ENCODE data around the gene ANG. TPM values are rescaled to one million over a fixed set of nuclear protein-coding genes. Genes with fewer than 3 reads are reported as not detected.
A peak's percentile ranks its signal among the peaks of the same experiment; 100 is the strongest.

Gene ANG
- total and polyA plus RNA-seq, 9 of the 15 experiments (the other 6 are each of a cell fraction or from before 2014, with no cell fraction given): 0.21 to 0.73 (median 0.34) TPM; not detected in 4

- TF ChIP-seq, protein P1, sequence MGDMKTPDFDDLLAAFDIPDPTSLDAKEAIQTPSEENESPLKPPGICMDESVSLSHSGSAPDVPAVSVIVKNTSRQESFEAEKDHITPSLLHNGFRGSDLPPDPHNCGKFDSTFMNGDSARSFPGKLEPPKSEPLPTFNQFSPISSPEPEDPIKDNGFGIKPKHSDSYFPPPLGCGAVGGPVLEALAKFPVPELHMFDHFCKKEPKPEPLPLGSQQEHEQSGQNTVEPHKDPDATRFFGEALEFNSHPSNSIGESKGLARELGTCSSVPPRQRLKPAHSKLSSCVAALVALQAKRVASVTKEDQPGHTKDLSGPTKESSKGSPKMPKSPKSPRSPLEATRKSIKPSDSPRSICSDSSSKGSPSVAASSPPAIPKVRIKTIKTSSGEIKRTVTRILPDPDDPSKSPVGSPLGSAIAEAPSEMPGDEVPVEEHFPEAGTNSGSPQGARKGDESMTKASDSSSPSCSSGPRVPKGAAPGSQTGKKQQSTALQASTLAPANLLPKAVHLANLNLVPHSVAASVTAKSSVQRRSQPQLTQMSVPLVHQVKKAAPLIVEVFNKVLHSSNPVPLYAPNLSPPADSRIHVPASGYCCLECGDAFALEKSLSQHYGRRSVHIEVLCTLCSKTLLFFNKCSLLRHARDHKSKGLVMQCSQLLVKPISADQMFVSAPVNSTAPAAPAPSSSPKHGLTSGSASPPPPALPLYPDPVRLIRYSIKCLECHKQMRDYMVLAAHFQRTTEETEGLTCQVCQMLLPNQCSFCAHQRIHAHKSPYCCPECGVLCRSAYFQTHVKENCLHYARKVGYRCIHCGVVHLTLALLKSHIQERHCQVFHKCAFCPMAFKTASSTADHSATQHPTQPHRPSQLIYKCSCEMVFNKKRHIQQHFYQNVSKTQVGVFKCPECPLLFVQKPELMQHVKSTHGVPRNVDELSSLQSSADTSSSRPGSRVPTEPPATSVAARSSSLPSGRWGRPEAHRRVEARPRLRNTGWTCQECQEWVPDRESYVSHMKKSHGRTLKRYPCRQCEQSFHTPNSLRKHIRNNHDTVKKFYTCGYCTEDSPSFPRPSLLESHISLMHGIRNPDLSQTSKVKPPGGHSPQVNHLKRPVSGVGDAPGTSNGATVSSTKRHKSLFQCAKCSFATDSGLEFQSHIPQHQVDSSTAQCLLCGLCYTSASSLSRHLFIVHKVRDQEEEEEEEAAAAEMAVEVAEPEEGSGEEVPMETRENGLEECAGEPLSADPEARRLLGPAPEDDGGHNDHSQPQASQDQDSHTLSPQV (IDR thresholded peaks at IDR 0.05): peak; percentile 72
- TF ChIP-seq, protein P2, sequence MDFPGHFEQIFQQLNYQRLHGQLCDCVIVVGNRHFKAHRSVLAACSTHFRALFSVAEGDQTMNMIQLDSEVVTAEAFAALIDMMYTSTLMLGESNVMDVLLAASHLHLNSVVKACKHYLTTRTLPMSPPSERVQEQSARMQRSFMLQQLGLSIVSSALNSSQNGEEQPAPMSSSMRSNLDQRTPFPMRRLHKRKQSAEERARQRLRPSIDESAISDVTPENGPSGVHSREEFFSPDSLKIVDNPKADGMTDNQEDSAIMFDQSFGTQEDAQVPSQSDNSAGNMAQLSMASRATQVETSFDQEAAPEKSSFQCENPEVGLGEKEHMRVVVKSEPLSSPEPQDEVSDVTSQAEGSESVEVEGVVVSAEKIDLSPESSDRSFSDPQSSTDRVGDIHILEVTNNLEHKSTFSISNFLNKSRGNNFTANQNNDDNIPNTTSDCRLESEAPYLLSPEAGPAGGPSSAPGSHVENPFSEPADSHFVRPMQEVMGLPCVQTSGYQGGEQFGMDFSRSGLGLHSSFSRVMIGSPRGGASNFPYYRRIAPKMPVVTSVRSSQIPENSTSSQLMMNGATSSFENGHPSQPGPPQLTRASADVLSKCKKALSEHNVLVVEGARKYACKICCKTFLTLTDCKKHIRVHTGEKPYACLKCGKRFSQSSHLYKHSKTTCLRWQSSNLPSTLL (IDR thresholded peaks at IDR 0.05): peak; percentile 79; the same call in 1 of the 2 replicates
- peak; percentile 27 for TF ChIP-seq SAP30 (IDR thresholded peaks at IDR 0.05; ENCODE audit: borderline replicate concordance, insufficient read depth, low read depth, low read length, poor library complexity, severe bottlenecking)
- TF ChIP-seq, protein P3, sequence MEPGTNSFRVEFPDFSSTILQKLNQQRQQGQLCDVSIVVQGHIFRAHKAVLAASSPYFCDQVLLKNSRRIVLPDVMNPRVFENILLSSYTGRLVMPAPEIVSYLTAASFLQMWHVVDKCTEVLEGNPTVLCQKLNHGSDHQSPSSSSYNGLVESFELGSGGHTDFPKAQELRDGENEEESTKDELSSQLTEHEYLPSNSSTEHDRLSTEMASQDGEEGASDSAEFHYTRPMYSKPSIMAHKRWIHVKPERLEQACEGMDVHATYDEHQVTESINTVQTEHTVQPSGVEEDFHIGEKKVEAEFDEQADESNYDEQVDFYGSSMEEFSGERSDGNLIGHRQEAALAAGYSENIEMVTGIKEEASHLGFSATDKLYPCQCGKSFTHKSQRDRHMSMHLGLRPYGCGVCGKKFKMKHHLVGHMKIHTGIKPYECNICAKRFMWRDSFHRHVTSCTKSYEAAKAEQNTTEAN (CRISPR knock-in tag; IDR thresholded peaks at IDR 0.05): no peak
- TF ChIP-seq TRIM24 (IDR thresholded peaks at IDR 0.05): 0 out of 4 replicates have a peak, but pooled peaks of 1 of the 2 experiments have one; percentile 11
- TF ChIP-seq, protein P4, sequence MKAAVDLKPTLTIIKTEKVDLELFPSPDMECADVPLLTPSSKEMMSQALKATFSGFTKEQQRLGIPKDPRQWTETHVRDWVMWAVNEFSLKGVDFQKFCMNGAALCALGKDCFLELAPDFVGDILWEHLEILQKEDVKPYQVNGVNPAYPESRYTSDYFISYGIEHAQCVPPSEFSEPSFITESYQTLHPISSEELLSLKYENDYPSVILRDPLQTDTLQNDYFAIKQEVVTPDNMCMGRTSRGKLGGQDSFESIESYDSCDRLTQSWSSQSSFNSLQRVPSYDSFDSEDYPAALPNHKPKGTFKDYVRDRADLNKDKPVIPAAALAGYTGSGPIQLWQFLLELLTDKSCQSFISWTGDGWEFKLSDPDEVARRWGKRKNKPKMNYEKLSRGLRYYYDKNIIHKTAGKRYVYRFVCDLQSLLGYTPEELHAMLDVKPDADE (conservative IDR thresholded peaks at IDR 0.05; ENCODE audit: control insufficient read depth, low read depth, low read length): peak; percentile 85
- 0 out of 4 replicates have a peak, but pooled peaks have one; percentile 9 to 34 for TF ChIP-seq NRF1 (conservative IDR thresholded peaks at IDR 0.05 in 1 of 2, IDR thresholded peaks at IDR 0.05 in 1 of 2)
- peak; percentile 45 to 49 for TF ChIP-seq MNT (conservative IDR thresholded peaks at IDR 0.05)
- TF ChIP-seq RBM14 (IDR thresholded peaks at IDR 0.05; ENCODE audit: borderline replicate concordance, insufficient read depth, low read depth, low read length): no peak
- TF ChIP-seq, protein P5, sequence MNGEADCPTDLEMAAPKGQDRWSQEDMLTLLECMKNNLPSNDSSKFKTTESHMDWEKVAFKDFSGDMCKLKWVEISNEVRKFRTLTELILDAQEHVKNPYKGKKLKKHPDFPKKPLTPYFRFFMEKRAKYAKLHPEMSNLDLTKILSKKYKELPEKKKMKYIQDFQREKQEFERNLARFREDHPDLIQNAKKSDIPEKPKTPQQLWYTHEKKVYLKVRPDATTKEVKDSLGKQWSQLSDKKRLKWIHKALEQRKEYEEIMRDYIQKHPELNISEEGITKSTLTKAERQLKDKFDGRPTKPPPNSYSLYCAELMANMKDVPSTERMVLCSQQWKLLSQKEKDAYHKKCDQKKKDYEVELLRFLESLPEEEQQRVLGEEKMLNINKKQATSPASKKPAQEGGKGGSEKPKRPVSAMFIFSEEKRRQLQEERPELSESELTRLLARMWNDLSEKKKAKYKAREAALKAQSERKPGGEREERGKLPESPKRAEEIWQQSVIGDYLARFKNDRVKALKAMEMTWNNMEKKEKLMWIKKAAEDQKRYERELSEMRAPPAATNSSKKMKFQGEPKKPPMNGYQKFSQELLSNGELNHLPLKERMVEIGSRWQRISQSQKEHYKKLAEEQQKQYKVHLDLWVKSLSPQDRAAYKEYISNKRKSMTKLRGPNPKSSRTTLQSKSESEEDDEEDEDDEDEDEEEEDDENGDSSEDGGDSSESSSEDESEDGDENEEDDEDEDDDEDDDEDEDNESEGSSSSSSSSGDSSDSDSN (IDR thresholded peaks at IDR 0.05; ENCODE audit: borderline replicate concordance in 1 of 2, low read depth in 2 of 2, low read length in 2 of 2): peak; percentile 16 to 51; a peak in 1 of 4 replicates
Measured at GRCh38 chr14:20683891-20684661, 4.5 kb upstream of the ANG start, which contains the start of gene RNASE4 (continued).
